K562 (cell line): ENCODE measurements around the gene BCL3. TPM values are rescaled to one million over a fixed set of nuclear protein-coding genes. Genes with fewer than 3 reads are reported as not detected.

ENCODE experiments used
- BCOR ChIP-seq: fragments of 450-650 bp; IDR thresholded peaks from 2 replicates; pipeline ENCODE4 v1.6.1; 2016
- CHD4 ChIP-seq: fragments of 200-600 bp; sonication (generic); IDR thresholded peaks from 3 replicates; pipeline ENCODE4 v1.6.1; 2012; ENCODE audit warnings: low read depth, mild to moderate bottlenecking, mixed read lengths, low read length, inconsistent platforms; ENCODE audit not compliant: insufficient read depth, insufficient replicate concordance, poor library complexity, severe bottlenecking
- NFE2L1 ChIP-seq: fragments of 450-650 bp; IDR thresholded peaks from 2 replicates; pipeline ENCODE4 v1.6.1; 2016; ENCODE audit warnings: missing genetic modification characterization, low read depth, mild to moderate bottlenecking, missing compliant biosample characterization, moderate library complexity, borderline replicate concordance
- ZNF354B ChIP-seq: fragments of 250-450 bp; sonication (Bioruptor Pico); IDR thresholded peaks from 2 replicates; pipeline ENCODE4 v1.4.0; 2020
- ZNF699 ChIP-seq: fragments of 250-450 bp; sonication (Bioruptor Pico); IDR thresholded peaks from 2 replicates; pipeline ENCODE4 v1.8.0; 2021; ENCODE audit warnings: mild to moderate bottlenecking, moderate library complexity; ENCODE audit not compliant: insufficient replicate concordance
- polyA plus RNA-seq, 8 experiments: library from polyadenylated mRNA; depleted of rRNA in 4 of 8; stranded (reverse) in 5 of 8; unstranded in 3 of 8; fragments of >200 nt; fragmentation: Nextera tagmentation in 2 of 8; fragmentation: Illumina TruSeq in 1 of 8; extraction: Ambion mirVana in 2 of 8; extraction: Trizol in 1 of 8; gene quantifications; 2 replicates each; pipeline versions ENCODE4 v1.2.1 to v1.2.3, GENCODE V29; 2011 to 2014; ENCODE audit warnings: inconsistent platforms in 1 of 8, missing spikeins in 1 of 8
- total RNA-seq, 7 experiments: library from RNA; depleted of rRNA in 6 of 7; stranded (reverse); fragments of >200 nt in 6 of 7; fragmentation: Illumina TruSeq in 2 of 7; extraction: Trizol in 2 of 7; gene quantifications; 2 replicates each; pipeline versions ENCODE4 v1.2.1 to v1.2.3, GENCODE V29; 2011 to 2021; ENCODE audit warnings: low replicate concordance in 1 of 7
- TF ChIP-seq, protein P1 (sequence below): fragments of 200-800 bp; sonication (Bioruptor generic); IDR thresholded peaks from 2 replicates; pipeline ENCODE4 v1.6.1; 2017; ENCODE audit warnings: missing genetic modification characterization, missing compliant biosample characterization

BCL3 gene
- total and polyA plus RNA-seq, 9 of the 15 experiments (the other 6 are each of a cell fraction or from before 2014, with no cell fraction given): 0.03 to 2.4 (median 0.50) TPM; not detected in 1

DNA sequence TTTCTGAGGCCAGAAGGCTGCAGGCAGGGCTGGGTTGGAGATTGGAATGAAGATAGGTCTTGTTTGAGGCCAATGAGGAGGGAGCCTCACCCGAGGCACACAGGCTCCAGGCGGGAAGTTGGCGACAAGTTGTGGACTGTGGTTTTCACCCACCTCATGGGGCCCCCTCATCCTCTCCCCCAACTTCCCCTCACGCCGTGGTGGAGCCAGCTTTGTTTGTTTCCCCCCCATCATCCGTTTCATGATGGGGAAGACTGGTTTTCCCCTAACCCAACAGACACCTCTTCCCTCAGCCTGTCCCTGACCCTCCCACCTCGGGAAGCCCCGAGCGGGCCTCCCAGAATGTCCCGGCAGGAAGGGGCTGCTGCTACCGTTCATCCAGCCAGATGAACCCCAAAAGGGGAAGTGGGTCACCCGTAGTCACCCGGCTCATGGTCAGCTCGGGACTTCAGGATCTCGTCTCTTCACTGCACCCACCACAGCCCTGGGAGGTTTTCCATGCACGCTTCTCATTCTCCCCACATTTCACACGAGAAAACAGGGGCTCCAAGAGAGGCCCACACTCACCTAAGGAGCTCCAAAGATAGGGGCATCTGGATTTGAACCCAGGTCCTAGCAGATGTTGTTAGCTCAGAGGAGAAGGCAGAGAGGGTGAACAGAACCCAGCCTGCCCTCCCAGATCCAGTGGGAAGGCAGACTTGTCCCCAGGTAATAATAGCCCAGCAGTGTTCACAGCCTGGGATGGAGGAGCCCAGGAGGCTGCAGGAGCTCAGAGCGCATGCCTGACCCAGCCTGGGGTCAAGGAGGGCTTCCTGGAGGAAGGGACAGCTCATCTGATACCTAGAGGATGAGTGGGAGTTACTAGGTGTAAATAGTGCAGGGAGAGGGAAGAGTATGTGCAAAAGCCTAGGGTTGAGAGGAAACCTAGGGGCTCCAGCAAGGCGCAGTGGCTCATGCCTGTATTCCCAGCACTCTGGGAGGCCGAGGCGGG, 26.1 kb upstream of the BCL3 start (continued):
- TF ChIP-seq CHD4 (no peak), ZNF699 (CRISPR knock-in tag) (no peak), NFE2L1 (tag) (no peak), ZNF354B (no peak), BCOR (peak; percentile 75)
- TF ChIP-seq, protein P1, sequence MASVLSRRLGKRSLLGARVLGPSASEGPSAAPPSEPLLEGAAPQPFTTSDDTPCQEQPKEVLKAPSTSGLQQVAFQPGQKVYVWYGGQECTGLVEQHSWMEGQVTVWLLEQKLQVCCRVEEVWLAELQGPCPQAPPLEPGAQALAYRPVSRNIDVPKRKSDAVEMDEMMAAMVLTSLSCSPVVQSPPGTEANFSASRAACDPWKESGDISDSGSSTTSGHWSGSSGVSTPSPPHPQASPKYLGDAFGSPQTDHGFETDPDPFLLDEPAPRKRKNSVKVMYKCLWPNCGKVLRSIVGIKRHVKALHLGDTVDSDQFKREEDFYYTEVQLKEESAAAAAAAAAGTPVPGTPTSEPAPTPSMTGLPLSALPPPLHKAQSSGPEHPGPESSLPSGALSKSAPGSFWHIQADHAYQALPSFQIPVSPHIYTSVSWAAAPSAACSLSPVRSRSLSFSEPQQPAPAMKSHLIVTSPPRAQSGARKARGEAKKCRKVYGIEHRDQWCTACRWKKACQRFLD (CRISPR knock-in tag): 0 out of 2 replicates have a peak, but pooled peaks have one; percentile 23
